ENCODE results near the gene CACNA1H. TPM values are rescaled to one million over a fixed set of nuclear protein-coding genes. Genes with fewer than 3 reads are reported as not detected.
"Not testable (repeated sequence)": the region's sequence is repeated elsewhere in the genome, so short reads cannot be mapped to it uniquely, and the experiment has no call there.

Gene CACNA1H
- polyA plus RNA-seq, 1 experiment: 0.37 TPM

DNA sequence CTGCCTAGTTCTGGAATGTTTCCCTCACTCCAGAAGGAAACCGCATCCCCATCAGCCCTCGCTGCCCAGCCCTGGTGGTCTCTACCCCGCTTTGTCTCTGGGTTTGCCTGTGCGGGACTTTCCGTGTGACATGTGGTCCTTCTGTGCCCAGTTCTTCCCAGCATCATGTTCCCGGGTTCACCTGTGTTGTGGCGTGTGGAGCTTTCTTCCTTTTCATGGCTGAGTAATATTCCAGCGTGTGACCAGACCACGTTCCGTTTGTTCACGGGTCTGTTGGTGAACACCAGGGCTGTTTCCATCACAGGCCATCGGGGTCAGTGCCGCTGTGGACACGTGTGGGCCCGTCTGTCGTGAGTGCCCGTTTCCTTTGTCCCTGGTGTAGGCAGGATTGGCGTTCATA lies 32.1 kb downstream of the CACNA1H start:
- no peaks in the 10 kb centered on the region for H3K27me3 ChIP-seq (ENCODE audit: control insufficient read depth, insufficient read depth, low read length)
- H3K4me3 ChIP-seq (ENCODE audit: low read depth, low read length): no peak overlapping the region
- CTCF ChIA-PET: no interaction called here
- no peaks in the 10 kb centered on the region for H3K36me3 ChIP-seq (ENCODE audit: control insufficient read depth, insufficient read depth, low read length)
- no peak for DNase-seq (ENCODE audit: low read depth)
- POLR2A ChIA-PET: no interaction called here
- no peak for TF ChIP-seq CTCF (IDR thresholded peaks at IDR 0.05; ENCODE audit: insufficient read depth, low read depth, low read length)

GRCh38 chr16:1185460-1186207 lies 32.7 kb downstream of the CACNA1H start:
- H3K36me3 ChIP-seq (ENCODE audit: control insufficient read depth, insufficient read depth, low read length); H3K27me3 ChIP-seq (ENCODE audit: control insufficient read depth, insufficient read depth, low read length); DNase-seq (ENCODE audit: low read depth); CTCF ChIA-PET; H3K4me3 ChIP-seq (ENCODE audit: low read depth, low read length); POLR2A ChIA-PET: not testable (repeated sequence)

DNA sequence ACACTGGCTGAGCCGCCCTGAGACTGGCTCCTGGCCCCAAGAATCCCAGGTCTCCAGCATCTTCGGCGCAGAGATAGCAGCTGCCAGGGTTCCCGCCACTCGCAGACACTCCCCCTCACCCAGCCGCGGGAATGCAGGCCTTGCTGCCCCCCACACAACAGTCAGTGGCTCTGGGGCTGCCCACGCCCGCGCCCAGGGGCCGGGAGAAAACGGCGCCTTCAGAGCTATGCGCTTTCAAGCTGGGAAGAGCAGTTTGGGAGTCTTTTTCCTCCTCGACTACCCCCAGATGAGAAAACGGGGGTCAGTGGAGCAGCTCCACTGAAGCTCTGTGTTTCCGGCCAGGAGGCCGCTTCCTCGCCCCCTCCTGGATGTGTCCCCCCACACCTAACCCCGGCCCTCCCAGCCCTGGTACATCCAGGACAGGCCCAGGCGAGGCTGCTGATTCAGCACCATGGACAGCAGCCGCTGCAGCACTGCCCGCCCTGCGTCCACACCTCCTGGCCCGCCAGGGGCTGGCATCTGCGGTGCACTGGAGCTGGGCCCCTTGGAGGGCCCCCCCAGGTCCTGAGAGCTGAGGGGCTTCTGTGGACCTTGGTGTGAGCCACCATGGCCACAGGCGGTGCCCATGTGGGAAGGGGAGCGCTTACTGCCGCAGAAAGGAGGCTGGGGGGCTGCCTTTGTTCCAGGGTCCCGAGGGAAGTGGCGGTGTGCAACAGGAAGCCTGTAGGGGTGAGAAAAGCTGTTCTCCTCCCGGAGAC lies 35.7 kb downstream of the CACNA1H start:
- no peaks in the 10 kb centered on the region for H3K36me3 ChIP-seq (ENCODE audit: control insufficient read depth, insufficient read depth, low read length)
- POLR2A ChIA-PET: no interaction called here
- no peak for DNase-seq (ENCODE audit: low read depth)
- TF ChIP-seq CTCF (IDR thresholded peaks at IDR 0.05; ENCODE audit: insufficient read depth, low read depth, low read length): 0 out of 2 replicates have a peak, but pooled peaks have one; percentile 4
- CTCF ChIA-PET: interaction anchor here (1.2 kb wide), 1 partner anchor 81 kb away, joined by 3 read pairs; no protein-coding TSS in a partner anchor
- no peaks in the 10 kb centered on the region for H3K27me3 ChIP-seq (ENCODE audit: control insufficient read depth, insufficient read depth, low read length)
- no peak overlapping the region for H3K4me3 ChIP-seq (ENCODE audit: low read depth, low read length)

GRCh38 chr16:1189455-1189854 lies 36.5 kb downstream of the CACNA1H start:
- no peaks in the 10 kb centered on the region for H3K36me3 ChIP-seq (ENCODE audit: control insufficient read depth, insufficient read depth, low read length)
- ChIA-PET CTCF (interaction anchor here (1.2 kb wide), 1 partner anchor 82 kb away, joined by 3 read pairs; no protein-coding TSS in a partner anchor), POLR2A (no interaction called here)
- TF ChIP-seq CTCF (IDR thresholded peaks at IDR 0.05; ENCODE audit: insufficient read depth, low read depth, low read length): no peak
- no peaks in the 10 kb centered on the region for H3K27me3 ChIP-seq (ENCODE audit: control insufficient read depth, insufficient read depth, low read length)
- H3K4me3 ChIP-seq (ENCODE audit: low read depth, low read length): no peak overlapping the region
- no peak for DNase-seq (ENCODE audit: low read depth)

GRCh38 chr16:1190789-1191188 lies 37.9 kb downstream of the CACNA1H start:
- DNase-seq (ENCODE audit: low read depth); CTCF ChIA-PET; H3K4me3 ChIP-seq (ENCODE audit: low read depth, low read length); H3K36me3 ChIP-seq (ENCODE audit: control insufficient read depth, insufficient read depth, low read length); POLR2A ChIA-PET; H3K27me3 ChIP-seq (ENCODE audit: control insufficient read depth, insufficient read depth, low read length): not testable (repeated sequence)

DNA sequence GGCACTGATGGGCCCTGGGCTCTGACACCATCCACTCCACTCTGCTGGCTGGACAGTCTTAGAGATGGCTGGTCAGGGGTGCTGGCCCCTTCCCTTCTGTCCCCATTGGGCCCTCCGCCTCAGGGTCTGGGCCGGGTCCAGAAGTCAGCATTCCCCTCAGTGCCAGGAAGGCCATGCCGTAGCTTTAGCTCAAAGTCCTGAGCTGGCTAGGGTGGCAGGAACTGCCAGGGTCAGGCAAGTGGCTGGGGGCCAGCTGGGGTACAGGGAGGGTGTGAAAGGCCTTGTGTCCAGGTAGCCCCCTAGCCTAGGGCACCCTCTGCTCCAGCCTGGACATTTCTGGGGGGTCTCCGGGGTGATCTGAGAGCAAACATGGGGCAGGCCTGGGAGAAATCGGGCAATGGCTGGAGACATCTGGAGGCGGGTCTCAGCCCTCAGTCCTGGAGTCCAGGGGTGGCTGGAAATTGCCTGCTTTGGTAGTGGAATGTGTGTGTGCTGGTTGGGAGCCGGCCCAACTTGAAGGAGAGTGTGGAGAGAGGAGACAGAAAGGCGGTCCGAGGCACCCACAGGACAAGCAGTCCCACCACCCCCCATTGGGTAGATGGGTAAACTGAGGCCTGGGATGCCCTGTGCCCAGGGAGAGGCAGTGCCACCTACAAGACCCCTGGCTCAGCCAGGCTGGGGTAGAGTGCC lies 39.6 kb downstream of the CACNA1H start:
- no peak for TF ChIP-seq CTCF (IDR thresholded peaks at IDR 0.05; ENCODE audit: insufficient read depth, low read depth, low read length)
- DNase-seq (ENCODE audit: low read depth): no peak
- Histone ChIP-seq H3K36me3 (ENCODE audit: control insufficient read depth, insufficient read depth, low read length) (no peaks in the 10 kb centered on the region), H3K4me3 (ENCODE audit: low read depth, low read length) (no peak overlapping the region), H3K27me3 (ENCODE audit: control insufficient read depth, insufficient read depth, low read length) (no peaks in the 10 kb centered on the region)
- POLR2A ChIA-PET: no interaction called here
- CTCF ChIA-PET: interaction anchor here (0.6 kb wide), 1 partner anchor 11 kb away, joined by 3 read pairs; no protein-coding TSS in a partner anchor
